ENCODE measurements around the gene WDR91.

Gene WDR91

DNA sequence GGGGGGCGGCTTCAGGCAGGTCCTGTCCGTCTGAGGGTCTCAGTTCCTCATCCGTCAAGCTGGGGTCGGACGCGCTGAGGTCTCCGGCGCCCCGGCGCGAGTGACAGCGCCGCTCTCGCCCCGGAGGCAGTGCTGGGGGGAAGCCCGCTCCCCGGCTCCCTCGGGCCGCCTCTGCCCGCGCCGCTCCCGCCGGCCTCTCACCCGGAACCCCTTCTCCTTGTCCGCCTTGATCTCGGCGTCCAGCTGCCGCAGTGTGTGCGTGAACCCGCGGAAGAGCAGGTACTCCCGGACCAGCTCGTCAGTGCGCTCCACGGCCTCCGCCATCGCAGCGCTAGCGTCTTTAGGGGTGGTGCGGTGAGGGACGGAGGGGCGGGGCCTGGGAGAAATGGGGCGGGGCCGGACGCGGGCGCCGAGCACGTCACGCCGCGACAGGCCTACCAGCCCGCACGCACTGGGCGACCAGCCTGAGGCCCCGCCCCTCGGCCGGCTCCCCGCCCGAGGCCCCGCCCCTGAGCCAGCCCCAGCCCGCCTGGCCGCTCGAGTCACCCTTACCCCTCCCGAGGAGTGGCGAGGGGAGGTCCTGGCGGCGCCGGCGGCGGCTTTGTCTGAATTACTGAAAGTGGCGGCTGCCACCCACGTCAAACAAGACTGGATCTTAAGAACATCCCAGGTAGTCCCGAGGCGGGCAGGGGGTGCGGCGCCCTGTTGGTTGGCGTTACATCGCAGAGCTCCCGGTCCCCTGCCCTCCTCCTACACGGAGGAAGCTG is at the start of gene WDR91:
TSS of gene WDR91 (minus strand) at position 348 of the 767 bp plus-strand sequence. CDS start at position 324, 24 bp downstream.
- DNase-seq (ENCODE audit: low read depth), result peak; percentile 96
- TF ChIP-seq, protein P1, sequence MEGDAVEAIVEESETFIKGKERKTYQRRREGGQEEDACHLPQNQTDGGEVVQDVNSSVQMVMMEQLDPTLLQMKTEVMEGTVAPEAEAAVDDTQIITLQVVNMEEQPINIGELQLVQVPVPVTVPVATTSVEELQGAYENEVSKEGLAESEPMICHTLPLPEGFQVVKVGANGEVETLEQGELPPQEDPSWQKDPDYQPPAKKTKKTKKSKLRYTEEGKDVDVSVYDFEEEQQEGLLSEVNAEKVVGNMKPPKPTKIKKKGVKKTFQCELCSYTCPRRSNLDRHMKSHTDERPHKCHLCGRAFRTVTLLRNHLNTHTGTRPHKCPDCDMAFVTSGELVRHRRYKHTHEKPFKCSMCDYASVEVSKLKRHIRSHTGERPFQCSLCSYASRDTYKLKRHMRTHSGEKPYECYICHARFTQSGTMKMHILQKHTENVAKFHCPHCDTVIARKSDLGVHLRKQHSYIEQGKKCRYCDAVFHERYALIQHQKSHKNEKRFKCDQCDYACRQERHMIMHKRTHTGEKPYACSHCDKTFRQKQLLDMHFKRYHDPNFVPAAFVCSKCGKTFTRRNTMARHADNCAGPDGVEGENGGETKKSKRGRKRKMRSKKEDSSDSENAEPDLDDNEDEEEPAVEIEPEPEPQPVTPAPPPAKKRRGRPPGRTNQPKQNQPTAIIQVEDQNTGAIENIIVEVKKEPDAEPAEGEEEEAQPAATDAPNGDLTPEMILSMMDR (IDR thresholded peaks at IDR 0.05; ENCODE audit: insufficient read depth, low read depth, low read length, missing control alignments), result no peak
- H3K4me3 ChIP-seq (ENCODE audit: low read depth, low read length), result peak within 1 kb of the TSS; percentile 81

DNA sequence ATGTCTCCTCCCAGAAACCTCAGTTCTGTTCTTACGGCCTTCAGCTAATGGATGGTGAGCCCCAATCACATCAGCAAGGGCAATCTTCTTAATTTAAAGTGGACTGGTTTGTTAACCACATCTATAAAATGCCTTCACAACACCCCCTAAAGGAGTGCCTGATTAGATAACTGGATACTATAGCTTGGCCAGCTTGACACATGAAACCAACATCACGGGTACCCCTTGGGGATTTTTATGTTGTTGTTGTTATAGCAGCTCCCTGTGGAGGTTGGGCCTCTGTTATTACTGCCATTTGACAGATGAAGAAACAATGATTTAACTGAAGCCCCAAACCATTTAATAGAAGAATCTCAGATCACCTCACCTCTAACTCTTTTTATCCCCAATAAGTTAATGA is 49.1 kb upstream of the WDR91 start:
- no peak overlapping the region for H3K4me3 ChIP-seq (ENCODE audit: low read depth, low read length)
- TF ChIP-seq, protein P1 (IDR thresholded peaks at IDR 0.05; ENCODE audit: insufficient read depth, low read depth, low read length, missing control alignments), result no peak
- DNase-seq (ENCODE audit: low read depth), result no peak

DNA sequence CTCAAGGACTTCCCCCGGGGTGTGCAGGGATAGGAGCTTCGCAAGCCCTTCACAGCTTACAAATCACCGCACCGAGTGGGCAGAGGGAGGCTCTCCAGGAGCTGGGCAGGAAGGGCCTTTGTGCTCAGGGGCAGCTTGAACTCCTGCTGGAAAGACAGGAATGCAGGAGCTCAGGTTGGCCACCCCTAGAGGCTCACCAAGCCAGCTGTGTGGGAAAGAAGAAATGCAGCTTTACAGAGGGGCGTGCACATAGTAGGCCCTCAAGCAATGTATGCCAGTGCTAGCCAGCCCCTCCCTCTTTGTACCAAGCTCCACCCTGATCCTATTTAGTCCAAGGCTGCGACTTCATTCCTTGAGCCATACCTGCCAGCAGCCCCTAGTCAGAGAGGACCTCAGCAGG is 48.4 kb upstream of the WDR91 start:
- no peak overlapping the region for H3K4me3 ChIP-seq (ENCODE audit: low read depth, low read length)
- DNase-seq (ENCODE audit: low read depth), result no peak
- TF ChIP-seq, protein P1 (IDR thresholded peaks at IDR 0.05; ENCODE audit: insufficient read depth, low read depth, low read length, missing control alignments), result no peak

DNA sequence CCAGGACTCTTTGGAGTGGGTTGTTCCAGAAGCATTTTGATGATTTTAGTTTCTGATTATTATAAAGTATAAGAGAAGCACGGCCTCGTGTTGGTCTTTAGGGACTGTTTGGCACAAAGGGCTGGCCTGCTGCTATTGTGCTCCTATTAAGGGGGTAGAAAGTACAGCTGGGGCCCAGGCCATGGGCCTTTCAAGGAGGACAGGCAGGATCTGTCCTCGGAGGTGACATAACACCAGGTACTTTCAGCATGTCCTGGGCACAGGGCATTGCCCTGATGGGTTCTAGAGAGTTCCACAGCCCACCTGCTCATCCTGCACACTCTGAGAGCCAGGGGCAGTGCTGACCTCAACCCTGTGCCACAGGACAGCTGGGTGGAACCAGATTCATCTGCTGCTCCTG is 47.3 kb upstream of the WDR91 start:
- TF ChIP-seq, protein P1 (IDR thresholded peaks at IDR 0.05; ENCODE audit: insufficient read depth, low read depth, low read length, missing control alignments), result no peak
- no peak for DNase-seq (ENCODE audit: low read depth)
- no peak overlapping the region for H3K4me3 ChIP-seq (ENCODE audit: low read depth, low read length)

DNA sequence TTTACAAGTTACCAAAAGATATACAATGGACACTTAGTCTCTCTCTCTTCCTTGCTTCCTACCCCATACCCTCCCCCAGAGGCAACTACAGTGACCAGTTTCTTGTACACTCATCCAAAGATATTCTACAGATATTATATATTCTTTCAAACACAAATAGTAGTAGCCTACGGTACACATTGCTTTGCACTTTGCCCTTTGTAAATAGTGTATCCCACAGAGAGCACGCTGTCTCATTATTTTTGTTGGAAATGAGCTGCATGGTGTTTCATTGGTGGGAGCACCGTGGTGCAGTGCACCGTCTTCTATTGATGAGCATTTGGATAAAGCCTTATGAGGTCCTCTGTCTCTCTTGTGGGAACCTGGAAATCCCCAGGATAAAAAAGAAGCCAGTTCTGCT is 46.5 kb upstream of the WDR91 start:
- TF ChIP-seq, protein P1 (IDR thresholded peaks at IDR 0.05; ENCODE audit: insufficient read depth, low read depth, low read length, missing control alignments), result no peak
- no peak overlapping the region for H3K4me3 ChIP-seq (ENCODE audit: low read depth, low read length)
- no peak for DNase-seq (ENCODE audit: low read depth)

DNA sequence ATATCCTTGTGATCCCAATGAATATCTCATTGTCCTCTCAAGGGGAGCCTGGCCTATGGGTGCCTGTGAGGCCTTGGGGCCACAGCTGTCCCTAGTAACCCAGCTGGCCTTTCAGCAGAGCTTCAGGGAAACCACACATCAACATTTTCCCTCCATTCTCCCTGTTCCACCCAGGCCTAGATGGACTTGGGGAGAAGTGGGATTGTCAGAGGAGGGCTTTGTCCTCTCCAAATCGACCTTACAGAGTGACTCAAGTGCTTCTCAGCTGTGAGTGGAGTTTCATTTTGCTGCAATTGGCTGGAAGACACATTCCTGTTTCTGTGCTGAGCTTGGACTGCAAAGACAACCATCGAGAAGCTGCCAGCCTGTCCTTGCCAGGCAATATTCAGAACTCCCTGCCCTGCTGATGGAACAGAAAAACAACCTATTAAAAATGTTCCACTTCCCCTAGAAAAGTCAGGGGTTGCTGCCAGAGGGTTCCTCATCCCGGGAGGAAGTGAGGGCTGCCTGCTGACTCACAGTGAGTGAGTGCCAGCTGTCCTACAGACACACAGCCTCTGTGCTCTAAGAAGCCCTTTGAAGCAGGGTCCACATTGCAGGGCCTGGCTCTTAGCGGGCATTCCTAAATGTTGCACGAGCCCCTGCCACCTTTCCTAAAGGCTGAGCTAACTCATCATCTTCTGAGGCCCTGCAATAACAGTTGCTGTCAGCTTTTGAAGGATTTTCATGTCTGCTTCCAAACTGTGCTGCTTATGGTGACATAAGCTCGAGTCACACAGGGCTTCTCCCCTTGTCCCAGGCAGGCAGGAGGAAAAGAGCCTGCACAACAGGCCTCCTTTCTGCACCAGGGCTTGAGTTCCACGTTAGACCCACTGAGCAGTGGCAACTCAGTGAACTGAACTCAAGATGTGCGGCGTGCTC is 42.8 kb upstream of the WDR91 start:
- no peak overlapping the region for H3K4me3 ChIP-seq (ENCODE audit: low read depth, low read length)
- TF ChIP-seq, protein P1 (IDR thresholded peaks at IDR 0.05; ENCODE audit: insufficient read depth, low read depth, low read length, missing control alignments), result no peak
- no peak for DNase-seq (ENCODE audit: low read depth)
